ENCODE measurements around the gene RPP30.

DNA sequence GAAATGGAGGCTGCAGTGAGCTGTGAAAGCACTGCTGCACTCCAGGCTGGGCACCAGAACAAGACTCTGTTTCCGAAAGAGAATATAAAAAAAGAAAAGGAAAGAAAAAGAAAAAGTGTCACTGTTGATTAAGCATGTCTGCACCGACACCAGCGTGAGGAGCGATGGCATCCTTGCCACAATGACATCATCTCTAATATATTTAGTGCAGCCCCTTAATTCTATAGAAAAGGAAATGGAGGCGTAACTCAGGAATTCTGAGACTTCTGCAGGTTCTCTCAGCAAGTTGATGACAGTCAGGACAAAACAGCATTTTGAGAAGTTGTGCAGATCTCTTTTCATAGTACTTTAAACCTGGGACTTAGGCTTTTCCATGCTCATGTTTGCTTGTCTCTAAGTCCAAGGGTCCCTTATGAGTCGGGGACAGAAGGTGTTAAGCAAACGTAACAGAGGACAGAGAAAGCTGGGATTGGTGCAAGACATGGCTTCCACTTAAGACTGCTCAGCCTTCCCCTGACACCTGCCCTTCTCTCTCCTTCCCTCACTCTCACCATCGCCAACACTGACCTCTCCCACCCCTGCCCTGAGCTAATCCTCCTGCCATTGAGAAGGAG is 66.0 kb downstream of the RPP30 start:
- TF ChIP-seq, protein P1, sequence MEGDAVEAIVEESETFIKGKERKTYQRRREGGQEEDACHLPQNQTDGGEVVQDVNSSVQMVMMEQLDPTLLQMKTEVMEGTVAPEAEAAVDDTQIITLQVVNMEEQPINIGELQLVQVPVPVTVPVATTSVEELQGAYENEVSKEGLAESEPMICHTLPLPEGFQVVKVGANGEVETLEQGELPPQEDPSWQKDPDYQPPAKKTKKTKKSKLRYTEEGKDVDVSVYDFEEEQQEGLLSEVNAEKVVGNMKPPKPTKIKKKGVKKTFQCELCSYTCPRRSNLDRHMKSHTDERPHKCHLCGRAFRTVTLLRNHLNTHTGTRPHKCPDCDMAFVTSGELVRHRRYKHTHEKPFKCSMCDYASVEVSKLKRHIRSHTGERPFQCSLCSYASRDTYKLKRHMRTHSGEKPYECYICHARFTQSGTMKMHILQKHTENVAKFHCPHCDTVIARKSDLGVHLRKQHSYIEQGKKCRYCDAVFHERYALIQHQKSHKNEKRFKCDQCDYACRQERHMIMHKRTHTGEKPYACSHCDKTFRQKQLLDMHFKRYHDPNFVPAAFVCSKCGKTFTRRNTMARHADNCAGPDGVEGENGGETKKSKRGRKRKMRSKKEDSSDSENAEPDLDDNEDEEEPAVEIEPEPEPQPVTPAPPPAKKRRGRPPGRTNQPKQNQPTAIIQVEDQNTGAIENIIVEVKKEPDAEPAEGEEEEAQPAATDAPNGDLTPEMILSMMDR (IDR thresholded peaks at IDR 0.05) = no peak
- TF ChIP-seq POLR2A (IDR thresholded peaks at IDR 0.05) (no peak), EP300 (IDR thresholded peaks at IDR 0.05) (no peak)
